Activated CD4-positive, alpha-beta T cell treated with anti-CD3 and anti-CD28 coated beads, Interleukin-2, amount 10 ng/mL, durations not matched to agents 24 days and 14 days (primary cell): Measurements from ENCODE around the gene DONSON. TPM values are rescaled to one million over a fixed set of nuclear protein-coding genes. Genes with fewer than 3 reads are reported as not detected.

Experiments
- DNase-seq: peaks from one replicate; pipeline ENCODE4 v3.0.0; 2022
- H3K27ac Mint-ChIP-seq: one replicate; pipeline ENCODE4 v1.8.0; 2022; ENCODE audit warnings: mild to moderate bottlenecking, mixed read lengths
- H3K27me3 Mint-ChIP-seq: one replicate; pipeline ENCODE4 v1.8.0; 2022; ENCODE audit warnings: mixed read lengths
- H3K36me3 Mint-ChIP-seq: one replicate; pipeline ENCODE4 v1.8.0; 2022; ENCODE audit warnings: low read depth, mild to moderate bottlenecking, mixed read lengths
- H3K4me1 Mint-ChIP-seq: one replicate; pipeline ENCODE4 v1.8.0; 2021; ENCODE audit warnings: mixed read lengths
- H3K4me3 Mint-ChIP-seq: one replicate; pipeline ENCODE4 v1.8.0; 2022; ENCODE audit warnings: mild to moderate bottlenecking, moderate library complexity, mixed read lengths
- H3K9me3 Mint-ChIP-seq: one replicate; pipeline ENCODE4 v1.8.0; 2021; ENCODE audit warnings: mixed read lengths
- intact Hi-C: fragments of 100-400 bp; cut with micrococcal nuclease; formaldehyde crosslinking; loops from one replicate; pipeline ENCODE4 v1.15.1; 2023
- total RNA-seq: library from RNA; stranded (reverse); gene quantifications from 2 replicates; pipeline ENCODE4 v1.2.3, GENCODE V29; 2022

The DONSON gene
- total RNA-seq, 1 donor from 2014 or later: 42.6 TPM

- DNase-seq: peak; percentile 95
- Mint-ChIP-seq H3K4me3 (peak within 1 kb of the TSS; percentile 95), H3K27ac (peak within 1 kb of the TSS; percentile 100), H3K9me3 (peaks cover 8% of the 10 kb centered on the region), H3K27me3 (no peaks in the 10 kb centered on the region), H3K4me1 (peaks cover 41% of the 10 kb centered on the region), H3K36me3 (peaks cover 50% of the 10 kb centered on the region)
- intact Hi-C loops: loop anchor here (1.0 kb wide), 3 partner anchors 46 to 63 kb away; partner anchors contain the start of genes DNAJC28, DONSON and TMEM50B
These were observed 46.5 kb downstream of the DONSON start, which contains the start of gene GART for GRCh38 chr21:33541756-33542639. TSS of gene GART (minus strand) at chr21:33542117. CDS start at chr21:33539315, 2,802 bp downstream.

GRCh38 chr21:33541105-33541711 is 47.3 kb downstream of the DONSON start:
- H3K27me3 Mint-ChIP-seq: no peaks in the 10 kb centered on the region
- peak overlapping the region; percentile 95 for H3K4me3 Mint-ChIP-seq
- H3K9me3 Mint-ChIP-seq: peaks cover 8% of the 10 kb centered on the region
- DNase-seq: peak; percentile 71
- peaks cover 43% of the 10 kb centered on the region for H3K4me1 Mint-ChIP-seq
- peak overlapping the region; percentile 100 for H3K27ac Mint-ChIP-seq
- peaks cover 52% of the 10 kb centered on the region for H3K36me3 Mint-ChIP-seq
- intact Hi-C loops: no loop called here

- Mint-ChIP-seq H3K9me3 (peaks cover 8% of the 10 kb centered on the region), H3K4me1 (peaks cover 41% of the 10 kb centered on the region), H3K36me3 (peaks cover 50% of the 10 kb centered on the region), H3K27ac (peak overlapping the region; percentile 86), H3K4me3 (peak overlapping the region; percentile 95), H3K27me3 (no peaks in the 10 kb centered on the region)
- DNase-seq: peak; percentile 53
- intact Hi-C loops: no loop called here
These were observed 47.8 kb downstream of the DONSON start for GRCh38 chr21:33540711-33541104.

GRCh38 chr21:33539616-33540015 is 48.9 kb downstream of the DONSON start:
- peaks cover 8% of the 10 kb centered on the region for H3K9me3 Mint-ChIP-seq
- no peaks in the 10 kb centered on the region for H3K27me3 Mint-ChIP-seq
- peaks cover 37% of the 10 kb centered on the region for H3K4me1 Mint-ChIP-seq
- peak; percentile 29 for DNase-seq
- peaks cover 59% of the 10 kb centered on the region for H3K36me3 Mint-ChIP-seq
- no peak overlapping the region for H3K4me3 Mint-ChIP-seq
- intact Hi-C loops: no loop called here
- H3K27ac Mint-ChIP-seq: no peak overlapping the region

GRCh38 chr21:33537212-33537611 is 51.3 kb downstream of the DONSON start:
- H3K4me3 Mint-ChIP-seq: no peak overlapping the region
- no peak overlapping the region for H3K27ac Mint-ChIP-seq

GRCh38 chr21:33531007-33531406 is 57.5 kb downstream of the DONSON start:
- DNase-seq: no peak
- Mint-ChIP-seq H3K36me3 (peaks cover 70% of the 10 kb centered on the region), H3K4me1 (peaks cover 4% of the 10 kb centered on the region), H3K9me3 (no peaks in the 10 kb centered on the region), H3K4me3 (no peak overlapping the region), H3K27ac (no peak overlapping the region), H3K27me3 (no peaks in the 10 kb centered on the region)
- intact Hi-C loops: no loop called here

More at GRCh38 chr21:33537212-33537611, 51.3 kb downstream of the DONSON start:
- Mint-ChIP-seq H3K36me3 (peaks cover 63% of the 10 kb centered on the region), H3K9me3 (peaks cover 8% of the 10 kb centered on the region), H3K27me3 (no peaks in the 10 kb centered on the region), H3K4me1 (peaks cover 29% of the 10 kb centered on the region)
- DNase-seq: no peak
- intact Hi-C loops: no loop called here

Other genes starting within 250 kb of the DONSON start
- gene IFNGR2, start 185.3 kb downstream of the DONSON start, total RNA-seq: 8.5 and 9.9 TPM in 2 replicates
- 14.4 and 16.4 TPM in 2 replicates for gene TMEM50B, start 108.7 kb downstream of the DONSON start, total RNA-seq
- 0.09 and 0.12 TPM in 2 replicates for gene DNAJC28, start 97.0 kb downstream of the DONSON start, total RNA-seq
- 216 and 221 TPM in 2 replicates for gene GART, start 46.6 kb downstream of the DONSON start, total RNA-seq
- 351 and 363 TPM in 2 replicates for gene SON, start 45.6 kb downstream of the DONSON start, total RNA-seq
- 26.3 and 34.8 TPM in 2 replicates for gene CRYZL1, start 53.1 kb upstream of the DONSON start, total RNA-seq
- 4.5 and 4.8 TPM in 2 replicates for gene ITSN1, start 53.8 kb upstream of the DONSON start, total RNA-seq